Loucy (cell line): ENCODE results near the gene COX4I2.

ENCODE experiments used
- EZH2phosphoT487 ChIP-seq: fragments of 200-600 bp; IDR thresholded peaks from 2 replicates; pipeline ENCODE4 v1.6.1; 2018; ENCODE audit warnings: antibody characterized with exemption, mild to moderate bottlenecking, moderate library complexity, borderline replicate concordance
- TF ChIP-seq, protein P1 (sequence below): fragments of 200-600 bp; sonication (generic); conservative IDR thresholded peaks from 2 replicates; pipeline ENCODE4 v1.5.1; 2014; ENCODE audit warnings: mild to moderate bottlenecking, antibody characterized with exemption, low read length

DNA sequence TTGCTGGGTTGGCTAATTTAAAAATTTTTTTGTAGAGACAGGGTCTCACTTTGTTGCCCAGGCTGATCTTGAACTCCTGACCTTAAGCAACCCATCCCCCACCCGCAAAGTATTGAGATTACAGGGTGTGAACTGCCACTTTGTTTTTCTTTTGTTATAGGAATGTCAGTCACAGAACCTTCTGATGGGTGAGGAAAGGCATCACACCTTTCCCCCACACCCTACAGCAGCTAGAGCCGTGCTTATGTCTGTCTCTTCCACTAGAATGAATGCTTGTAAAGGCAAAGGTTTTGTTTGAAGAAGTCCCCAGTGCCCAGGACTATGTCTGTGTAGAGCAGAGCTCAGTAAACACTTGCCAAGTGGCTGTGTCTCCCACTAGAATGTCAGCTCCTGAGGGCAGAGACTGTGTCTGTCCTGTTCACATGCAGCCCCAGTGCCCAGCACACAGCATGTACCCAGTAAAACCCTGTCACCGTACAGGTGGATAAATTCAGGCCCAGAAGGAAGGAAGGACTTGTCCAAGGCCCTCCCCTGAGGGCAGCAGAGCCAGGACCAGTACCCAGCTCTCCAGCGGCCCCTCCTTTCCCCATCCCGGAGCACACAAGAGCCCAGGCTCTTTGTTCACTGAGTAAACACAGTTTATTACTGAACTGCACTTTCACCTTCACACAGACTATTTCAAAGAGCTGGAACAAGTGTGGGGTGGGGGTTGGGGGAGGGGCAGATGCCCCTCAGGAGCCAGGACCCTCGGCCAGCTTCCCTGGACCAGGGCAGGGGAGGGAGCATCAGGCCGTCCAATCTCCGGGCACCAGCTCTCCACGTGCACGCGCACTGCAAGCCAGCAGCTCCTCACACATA is 26.4 kb downstream of the COX4I2 start:
- TF ChIP-seq, protein P1, sequence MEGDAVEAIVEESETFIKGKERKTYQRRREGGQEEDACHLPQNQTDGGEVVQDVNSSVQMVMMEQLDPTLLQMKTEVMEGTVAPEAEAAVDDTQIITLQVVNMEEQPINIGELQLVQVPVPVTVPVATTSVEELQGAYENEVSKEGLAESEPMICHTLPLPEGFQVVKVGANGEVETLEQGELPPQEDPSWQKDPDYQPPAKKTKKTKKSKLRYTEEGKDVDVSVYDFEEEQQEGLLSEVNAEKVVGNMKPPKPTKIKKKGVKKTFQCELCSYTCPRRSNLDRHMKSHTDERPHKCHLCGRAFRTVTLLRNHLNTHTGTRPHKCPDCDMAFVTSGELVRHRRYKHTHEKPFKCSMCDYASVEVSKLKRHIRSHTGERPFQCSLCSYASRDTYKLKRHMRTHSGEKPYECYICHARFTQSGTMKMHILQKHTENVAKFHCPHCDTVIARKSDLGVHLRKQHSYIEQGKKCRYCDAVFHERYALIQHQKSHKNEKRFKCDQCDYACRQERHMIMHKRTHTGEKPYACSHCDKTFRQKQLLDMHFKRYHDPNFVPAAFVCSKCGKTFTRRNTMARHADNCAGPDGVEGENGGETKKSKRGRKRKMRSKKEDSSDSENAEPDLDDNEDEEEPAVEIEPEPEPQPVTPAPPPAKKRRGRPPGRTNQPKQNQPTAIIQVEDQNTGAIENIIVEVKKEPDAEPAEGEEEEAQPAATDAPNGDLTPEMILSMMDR, result no peak
- TF ChIP-seq EZH2phosphoT487, result no peak
